ENCODE measurements around the gene AMELX.

GRCh38 chrX:11257290-11257689 is 35.9 kb upstream of the AMELX start:
- TF ChIP-seq CTCF (conservative IDR thresholded peaks at IDR 0.05) (no peak), ZFX (IDR thresholded peaks at IDR 0.05) (no peak)

Measured in C4-2B (cell line).